Fibroblast of skin of right quadriceps (primary cell): ENCODE results near the gene TALDO1.

ENCODE experiments used
- DNase-seq: peaks from one replicate; pipeline ENCODE4 v3.0.0-alpha.2; 2013

Gene TALDO1

DNA sequence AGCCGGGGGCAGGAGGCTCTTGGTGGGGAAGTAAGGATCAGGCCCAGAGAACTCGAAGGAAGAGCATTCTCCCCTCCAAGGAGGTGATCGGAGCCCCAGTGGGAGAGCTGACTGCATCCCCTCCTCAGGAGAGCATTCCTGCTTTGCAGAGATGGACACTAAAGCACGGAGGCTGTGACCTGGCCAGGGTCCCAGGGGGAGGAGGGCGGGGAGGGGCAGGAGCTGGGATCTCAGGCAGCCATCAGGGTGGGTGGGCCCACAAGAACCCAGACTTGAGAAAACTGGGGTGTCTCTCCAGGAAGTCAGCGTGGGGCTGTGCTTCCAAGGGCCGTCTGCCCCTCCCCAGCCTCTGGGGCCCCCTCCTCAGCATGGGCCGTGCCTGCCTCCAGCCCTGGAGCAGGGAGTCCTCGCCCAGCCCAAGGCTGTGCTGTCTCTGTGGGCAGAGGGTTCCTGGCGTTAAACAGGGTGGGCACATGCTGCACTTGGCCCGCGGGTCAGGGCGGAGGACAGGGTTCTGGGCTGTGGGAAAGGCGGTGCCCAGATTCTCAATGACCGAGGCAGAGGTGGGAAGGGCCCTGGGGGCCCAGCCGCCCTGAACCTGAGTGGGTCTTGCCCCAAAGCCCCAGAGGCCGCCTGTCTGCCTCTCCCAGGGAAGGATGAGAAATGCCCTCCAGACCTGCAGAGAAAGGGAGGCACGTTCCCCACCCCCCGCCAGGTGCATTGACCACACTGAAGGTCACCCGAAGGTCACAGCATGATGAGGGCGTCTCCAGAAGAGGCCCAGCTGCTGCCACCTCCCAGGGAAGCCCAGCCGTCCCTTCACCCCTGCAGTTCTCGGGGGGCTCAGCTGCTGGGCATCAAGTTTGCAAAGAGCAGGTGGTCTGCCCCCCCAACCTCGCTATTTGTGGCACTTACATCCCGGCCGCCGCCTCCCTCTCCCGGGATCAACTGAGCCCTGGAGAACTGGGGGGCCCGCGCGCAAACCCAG lies 42.0 kb downstream of the TALDO1 start:
- no peak for DNase-seq

DNA sequence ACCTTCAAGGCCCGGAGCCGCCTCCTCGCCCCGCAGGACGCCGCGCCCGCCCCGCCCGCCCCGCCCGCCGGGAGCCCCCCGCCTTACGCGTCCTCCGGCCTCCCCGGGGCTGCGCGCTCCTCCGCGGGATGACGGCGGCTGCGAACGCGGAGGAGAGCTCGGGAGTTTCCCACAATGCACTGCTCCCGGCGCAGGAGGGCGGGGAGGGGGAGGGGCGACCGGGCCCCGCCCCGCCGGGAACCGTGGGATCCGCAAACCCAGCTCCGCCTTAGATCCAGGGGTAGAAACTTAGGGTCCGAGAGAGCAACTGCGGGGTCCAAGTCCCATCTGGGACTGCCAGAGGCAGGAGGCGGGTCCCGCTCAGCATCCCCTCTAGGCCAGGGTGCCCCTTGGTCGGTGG lies 42.7 kb downstream of the TALDO1 start, which contains the start of gene CEND1:
CEND1 (minus strand) TSS at position 148 of the 400 bp plus-strand sequence. CDS start 1,514 bp downstream, outside the sequence.
- peak; percentile 39 for DNase-seq

- DNase-seq = no peak
Measured at GRCh38 chr11:790721-791564, 43.7 kb downstream of the TALDO1 start.

GRCh38 chr11:791658-792534 lies 44.6 kb downstream of the TALDO1 start:
- DNase-seq = no peak

DNA sequence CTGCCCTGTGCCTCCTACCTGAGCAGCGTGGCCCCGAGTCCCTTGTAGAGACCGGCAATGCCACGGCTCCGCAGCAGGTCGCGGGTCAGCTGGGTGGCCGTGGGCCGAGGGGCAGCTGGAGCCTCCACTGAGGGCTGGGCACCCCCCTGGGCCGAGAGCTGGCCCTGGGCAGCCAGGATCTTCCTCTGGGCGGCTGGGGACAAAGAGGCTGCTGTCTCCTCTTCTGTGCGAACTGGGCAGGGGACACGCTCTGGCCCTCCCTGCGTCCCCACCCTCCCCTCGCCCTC lies 45.2 kb downstream of the TALDO1 start:
- no peak for DNase-seq

GRCh38 chr11:792873-793272 lies 45.6 kb downstream of the TALDO1 start:
- DNase-seq = no peak

GRCh38 chr11:793556-793955 lies 46.3 kb downstream of the TALDO1 start:
- DNase-seq = no peak

GRCh38 chr11:794013-794765 lies 46.9 kb downstream of the TALDO1 start:
- DNase-seq = no peak

DNA sequence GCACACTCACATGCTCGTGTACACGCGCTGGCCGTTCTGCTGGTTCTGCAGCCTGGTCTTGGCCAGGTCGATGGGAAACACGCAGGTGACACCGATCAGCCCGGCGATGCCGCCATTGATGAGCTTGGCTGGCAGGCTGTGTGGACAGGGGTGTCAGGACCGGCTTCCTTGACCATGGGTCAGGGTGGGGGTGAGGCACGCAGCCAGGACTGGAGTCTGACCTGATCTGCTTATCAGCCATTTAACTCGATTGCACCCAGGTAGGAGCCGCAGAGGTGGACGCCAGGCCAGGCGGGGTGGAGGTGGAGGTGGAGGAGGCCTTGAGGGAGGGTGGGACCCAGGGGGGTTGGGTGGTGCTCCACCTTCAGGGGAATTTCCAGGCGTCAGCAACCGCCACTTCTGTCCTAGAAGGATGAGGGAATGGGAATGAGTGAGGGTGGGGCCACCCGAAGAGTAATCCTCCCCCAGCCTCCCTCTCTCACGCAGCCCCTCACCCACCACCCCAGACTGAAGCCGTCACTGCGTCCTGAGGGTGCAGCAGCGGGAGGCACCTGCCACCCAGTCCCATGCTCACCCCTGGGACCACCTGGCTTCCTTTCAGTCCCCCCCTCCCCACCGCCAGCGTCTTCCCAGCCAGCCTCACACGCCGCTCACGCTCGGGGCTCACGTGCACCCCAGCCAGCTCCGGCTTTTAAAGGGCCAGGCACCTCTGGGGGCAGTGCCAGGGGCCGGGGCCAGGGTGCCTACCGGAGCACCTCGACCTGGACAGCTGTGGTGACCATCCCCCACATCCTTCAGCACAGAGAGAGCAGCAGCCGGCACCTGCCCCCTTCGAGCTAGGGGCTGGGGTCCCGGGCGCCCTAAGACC lies 47.7 kb downstream of the TALDO1 start:
- DNase-seq = no peak

- DNase-seq = peak; percentile 80
Measured at GRCh38 chr11:795634-796564, 48.6 kb downstream of the TALDO1 start.

DNA sequence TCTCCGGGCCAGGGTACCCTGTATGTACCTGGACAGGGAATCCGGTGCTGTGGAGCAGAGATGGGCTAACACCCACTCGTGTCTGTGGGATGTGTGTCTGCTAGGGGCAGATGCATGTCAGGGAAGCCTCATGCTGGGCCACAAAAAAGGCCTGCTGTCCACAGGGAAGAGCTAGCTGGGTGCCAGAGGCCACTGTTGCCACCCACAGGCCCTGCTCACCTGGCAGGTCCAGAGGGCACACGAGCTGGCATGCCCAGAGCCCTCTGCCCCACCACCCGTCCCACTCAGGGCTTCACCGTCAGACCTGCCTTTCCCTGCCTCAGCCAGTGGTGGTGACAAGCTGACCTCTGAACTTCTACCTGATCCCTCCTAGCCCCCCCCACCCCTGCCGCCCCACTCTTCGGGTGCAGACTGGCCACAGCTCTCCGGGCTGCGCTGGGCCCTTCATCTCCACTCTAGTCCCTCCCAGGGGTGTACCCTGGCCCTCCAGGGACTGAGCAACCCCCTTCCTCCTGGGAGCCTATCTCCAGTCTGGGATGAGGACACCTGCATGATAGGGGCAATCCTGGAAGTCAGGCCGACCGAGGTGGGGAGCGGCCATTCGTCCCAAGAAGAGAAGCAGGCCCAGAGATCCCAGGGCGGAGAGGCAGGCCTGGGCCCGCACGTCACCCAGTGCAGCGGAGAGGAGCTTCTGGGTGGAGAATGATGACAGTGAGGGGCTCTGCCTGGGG lies 49.5 kb downstream of the TALDO1 start:
- no peak for DNase-seq

DNA sequence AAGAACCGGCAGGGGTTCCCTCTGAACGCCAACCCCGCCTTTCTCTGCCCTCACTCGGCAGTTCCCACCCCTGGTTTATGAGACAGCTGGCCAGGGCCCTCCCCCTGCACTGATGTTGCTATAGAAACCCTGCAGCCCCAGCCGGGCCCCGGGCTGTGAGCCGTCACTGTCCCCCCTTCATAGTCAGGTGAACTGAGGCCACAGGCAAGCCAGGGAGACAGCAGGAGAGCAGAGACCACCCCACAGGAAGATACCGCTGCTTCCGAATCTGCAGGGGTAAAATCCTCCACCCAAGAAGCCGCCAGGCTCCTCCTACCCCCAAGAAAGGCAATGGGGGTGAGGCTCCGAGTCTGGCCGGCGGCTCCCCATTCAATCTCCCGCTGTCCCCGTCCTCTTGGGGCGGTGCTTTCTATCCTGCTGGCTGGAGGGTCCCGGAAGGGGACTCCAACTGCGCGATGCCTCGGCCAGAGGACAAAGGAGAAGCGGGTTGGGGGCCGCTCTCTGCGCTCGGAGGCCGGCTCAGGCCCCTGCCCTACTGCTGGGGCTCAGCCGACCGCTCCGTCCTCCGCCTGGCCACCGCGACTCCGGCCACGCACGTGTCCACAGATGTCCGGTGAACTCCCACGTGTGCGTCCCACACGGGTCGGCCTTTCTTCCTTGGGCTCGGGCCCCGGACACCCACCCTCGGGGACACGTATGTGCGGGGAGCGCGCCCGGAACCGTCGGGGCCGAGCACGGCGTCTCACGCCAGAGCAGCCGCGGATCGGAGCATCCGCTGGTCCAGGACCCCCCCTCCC lies 50.2 kb downstream of the TALDO1 start:
- peak; percentile 86 for DNase-seq

GRCh38 chr11:798093-798713 lies 50.9 kb downstream of the TALDO1 start, which contains the start of gene SLC25A22:
SLC25A22 (minus strand) TSS chr11:798281; CDS start chr11:795006, 3,275 bp downstream.
- DNase-seq = peak; percentile 75

GRCh38 chr11:799641-800316 lies 52.5 kb downstream of the TALDO1 start:
- no peak for DNase-seq

DNA sequence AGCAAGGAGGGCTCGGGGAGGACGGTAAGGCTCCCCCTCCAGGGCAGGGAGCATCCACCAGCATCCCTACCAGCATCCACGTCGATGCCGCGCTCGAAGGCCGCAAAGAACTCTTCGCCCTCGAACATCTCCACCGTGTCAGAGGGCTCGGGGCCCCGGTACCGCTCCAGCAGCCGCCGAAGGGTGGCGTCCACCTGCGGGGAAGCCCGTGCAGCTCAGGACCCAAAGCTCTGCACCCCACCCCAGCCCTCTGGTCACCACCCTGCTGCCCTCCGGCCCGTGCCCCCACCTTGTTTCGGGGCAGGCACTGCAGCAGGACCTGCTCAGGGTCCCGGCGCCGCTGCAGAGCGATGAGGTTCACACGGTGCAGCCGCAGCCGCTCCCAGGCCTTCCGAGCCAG lies 53.2 kb downstream of the TALDO1 start:
- DNase-seq = no peak

DNA sequence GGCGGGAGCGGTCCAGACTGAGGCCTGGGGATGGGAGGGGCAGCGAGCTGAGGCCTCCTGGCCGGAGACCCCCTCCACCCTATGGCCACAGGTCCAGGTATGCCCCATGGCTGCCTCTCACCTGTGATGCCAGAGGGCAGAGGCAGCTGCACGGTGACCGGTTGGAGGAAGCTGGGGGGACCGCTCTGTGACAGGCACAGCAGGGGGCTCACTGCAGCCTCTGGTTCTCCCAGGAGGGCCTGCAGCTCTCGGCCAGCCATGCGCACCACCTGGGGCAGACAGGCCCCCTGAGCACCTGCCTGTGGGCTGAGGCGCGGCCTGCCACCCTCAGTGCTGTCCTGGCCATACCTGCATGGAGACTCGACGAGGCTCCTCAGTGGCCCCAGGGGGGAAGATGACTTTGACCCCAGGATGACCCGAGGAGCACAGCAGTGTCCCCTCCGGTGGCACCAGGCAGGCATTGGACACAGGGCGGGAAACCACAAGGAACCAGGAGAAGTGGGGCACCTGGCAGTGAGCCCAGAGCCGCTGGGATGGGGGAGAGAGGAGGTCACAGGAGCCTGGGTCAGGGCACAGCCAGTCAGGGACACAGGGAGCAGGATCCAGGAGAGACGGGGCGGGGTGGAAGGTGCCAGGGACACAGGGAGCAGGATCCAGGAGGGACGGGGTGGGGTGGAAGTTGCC lies 54.0 kb downstream of the TALDO1 start:
- DNase-seq = no peak
